GM19023 (cell line): ENCODE measurements around the gene LYRM1.
"Not testable (repeated sequence)": the region's sequence is repeated elsewhere in the genome, so short reads cannot be mapped to it uniquely, and the experiment has no call there.

Experiments
- ATAC-seq: cut with Tn5 transposase; IDR thresholded peaks from one replicate; pipeline ENCODE4 v1.9.1; 2021; ENCODE audit warnings: mild to moderate bottlenecking, moderate library complexity; ENCODE audit not compliant: unreplicated experiment

LYRM1 gene

DNA sequence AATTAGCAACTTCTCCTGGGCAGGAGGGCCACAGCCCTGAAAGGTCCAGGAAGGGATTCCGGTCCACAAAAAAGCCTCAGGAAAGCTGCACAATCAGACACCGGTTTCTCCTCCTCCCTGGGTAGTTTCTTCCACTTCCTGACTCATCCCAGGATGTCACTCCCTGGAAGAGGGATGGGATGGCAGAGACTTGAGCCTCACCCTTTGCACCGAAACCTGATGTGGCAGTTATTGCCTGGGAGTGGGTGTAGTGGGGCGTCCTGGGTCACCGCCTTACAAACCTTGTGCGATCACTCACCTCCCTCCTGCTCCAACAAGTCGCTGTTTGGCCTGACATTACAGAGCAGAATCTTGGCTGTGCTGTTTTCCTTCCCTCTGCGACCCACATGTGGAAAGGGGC, 70.8 kb downstream of the LYRM1 start:
- ATAC-seq: no peak

DNA sequence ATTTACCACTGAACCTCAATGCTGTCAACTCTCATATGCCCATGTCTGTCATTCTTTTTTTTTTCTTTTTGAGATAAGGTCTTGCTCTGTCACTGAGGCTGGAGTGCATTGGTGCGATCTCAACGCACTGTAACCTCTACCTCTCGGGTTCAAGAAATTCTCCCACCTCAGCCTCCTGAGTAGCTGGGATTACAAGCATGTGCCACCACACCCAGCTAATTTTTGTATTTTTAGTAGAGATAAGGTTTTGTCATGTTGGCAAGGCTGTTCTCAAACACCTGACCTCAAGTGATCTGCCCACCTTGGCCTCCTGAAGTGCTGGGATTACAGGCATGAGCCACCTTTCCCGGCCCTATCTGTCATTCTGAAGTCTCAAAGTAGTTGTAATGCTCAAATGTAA, 72.6 kb downstream of the LYRM1 start:
- ATAC-seq: not testable (repeated sequence)
